GM12878 (cell line): Measurements from ENCODE around the gene ATG5. TPM values are rescaled to one million over a fixed set of nuclear protein-coding genes. Genes with fewer than 3 reads are reported as not detected.
A peak's percentile ranks its signal among the peaks of the same experiment; 100 is the strongest.

ENCODE experiments used
- CREB1 ChIP-seq: IDR thresholded peaks from 2 replicates; pipeline ENCODE4 v1.6.1; 2012; ENCODE audit warnings: low read depth, mild to moderate bottlenecking, inconsistent platforms
- CUX1 ChIP-seq: IDR thresholded peaks from 2 replicates; pipeline ENCODE4 v1.6.1; 2012; ENCODE audit warnings: improper control_type of control experiment, low read depth, low read length; ENCODE audit not compliant: insufficient replicate concordance
- E2F4 ChIP-seq: IDR thresholded peaks from 2 replicates; pipeline ENCODE4 v1.6.1; 2012; ENCODE audit warnings: low read depth, low read length, improper control_type of control experiment
- IRF3 ChIP-seq: fragments of 450-650 bp; IDR thresholded peaks from 2 replicates; pipeline ENCODE4 v1.6.1; 2014; ENCODE audit warnings: mild to moderate bottlenecking
- MYB ChIP-seq: fragments of 150-350 bp; IDR thresholded peaks from 2 replicates; pipeline ENCODE4 v1.6.1; 2014; ENCODE audit warnings: mild to moderate bottlenecking, low read depth, low read length, borderline replicate concordance
- NKRF ChIP-seq: fragments of 450-650 bp; conservative IDR thresholded peaks from 2 replicates; pipeline ENCODE4 v1.6.1; 2017; ENCODE audit warnings: mild to moderate bottlenecking, moderate library complexity
- NR2C1 ChIP-seq: fragments of 450-650 bp; IDR thresholded peaks from 2 replicates; pipeline ENCODE4 v1.6.1; 2017; ENCODE audit warnings: antibody characterized with exemption, mild to moderate bottlenecking, moderate library complexity
- NRF1 ChIP-seq: conservative IDR thresholded peaks from 2 replicates; pipeline ENCODE4 v1.6.1; 2011; ENCODE audit warnings: mild to moderate bottlenecking, low read depth, low read length, improper control_type of control experiment
- RELA ChIP-seq: fragments of 450-650 bp; IDR thresholded peaks from 2 replicates; pipeline ENCODE4 v1.8.0; 2014; ENCODE audit warnings: borderline replicate concordance; ENCODE audit not compliant: partially characterized antibody
- SIX5 ChIP-seq: IDR thresholded peaks from 2 replicates; pipeline ENCODE4 v1.6.1; 2011; ENCODE audit warnings: mild to moderate bottlenecking, low read depth, low read length, moderate library complexity; ENCODE audit not compliant: severe bottlenecking
- SREBF2 ChIP-seq: IDR thresholded peaks from 2 replicates; pipeline ENCODE4 v1.6.1; 2012; ENCODE audit warnings: mild to moderate bottlenecking, low read length
- SUPT20H ChIP-seq: IDR thresholded peaks from 2 replicates; pipeline ENCODE4 v1.6.1; 2011; ENCODE audit warnings: low read depth, mild to moderate bottlenecking, low read length, moderate library complexity, borderline replicate concordance; ENCODE audit not compliant: control insufficient read depth
- ZBTB40 ChIP-seq: fragments of 450-650 bp; IDR thresholded peaks from 2 replicates; pipeline ENCODE4 v1.6.1; 2016; ENCODE audit warnings: mild to moderate bottlenecking, moderate library complexity, borderline replicate concordance
- polyA plus RNA-seq, 11 experiments: library from polyadenylated mRNA; depleted of rRNA in 4 of 11; unstranded in 6 of 11; stranded (reverse) in 5 of 11; fragments of >200 nt; fragmentation: Nextera tagmentation in 4 of 11; fragmentation: Illumina TruSeq in 1 of 11; extraction: Ambion mirVana in 4 of 11; extraction: Trizol in 1 of 11; gene quantifications; 1 replicate in 1 of 11; 2 replicates in 10 of 11; pipeline versions ENCODE4 v1.2.1 to v1.2.3, GENCODE V29; 2011 to 2016; ENCODE audit warnings: inconsistent platforms in 2 of 11, missing spikeins in 2 of 11, low read depth in 1 of 11
- total RNA-seq, 4 experiments: library from RNA; depleted of rRNA in 3 of 4; stranded (reverse); fragments of >200 nt in 3 of 4; fragmentation: Illumina TruSeq in 1 of 4; extraction: Trizol in 1 of 4; gene quantifications; 2 replicates each; pipeline versions ENCODE4 v1.2.1 to v1.2.3, GENCODE V29; 2013 to 2021

Gene ATG5
- total and polyA plus RNA-seq, 10 of the 15 experiments (the other 5 are each of a cell fraction or from before 2014, with no cell fraction given): 12.9 to 51.8 (median 23.9) TPM

- no peak for TF ChIP-seq ZBTB40
- no peak for TF ChIP-seq SUPT20H
- TF ChIP-seq SREBF2: no peak
- no peak for TF ChIP-seq SIX5
- no peak for TF ChIP-seq NRF1
- no peak for TF ChIP-seq CREB1
- TF ChIP-seq NR2C1: peak; percentile 52; the same call in 1 of the 2 replicates
- no peak for TF ChIP-seq CUX1
- no peak for TF ChIP-seq MYB
- TF ChIP-seq RELA: no peak
- TF ChIP-seq NKRF: no peak
- TF ChIP-seq IRF3: no peak
- no peak for TF ChIP-seq E2F4
Measured at GRCh38 chr6:106141441-106142237, 183.9 kb downstream of the ATG5 start (continued).
